Thymus (tissue), 11 donors: Measurements from ENCODE around the gene NCOA1. TPM values are rescaled to one million over a fixed set of nuclear protein-coding genes. Genes with fewer than 3 reads are reported as not detected.
"Not testable (repeated sequence)": the region's sequence is repeated elsewhere in the genome, so short reads cannot be mapped to it uniquely, and the experiment has no call there.

ENCODE experiments used
- DNase-seq, 9 donors: peaks; one replicate each; pipeline ENCODE4 v3.0.0-alpha.2; 2013; ENCODE audit warnings: low spot score in 9 of 9, low read depth in 6 of 9, missing footprints in 1 of 9
- H3K27ac ChIP-seq, 2 donors: one replicate each; pipeline ENCODE4 v1.5.1; 2013; ENCODE audit warnings: control low read depth in 1 of 2, low read depth in 1 of 2, low read length in 1 of 2, mild to moderate bottlenecking in 1 of 2, moderate library complexity in 1 of 2
- H3K27me3 ChIP-seq, 2 donors: one replicate each; pipeline ENCODE4 v1.5.1; 2013; ENCODE audit warnings: low read length in 1 of 2; ENCODE audit not compliant: control insufficient read depth in 2 of 2, insufficient read depth in 1 of 2
- H3K36me3 ChIP-seq, 2 donors: one replicate each; pipeline ENCODE4 v1.5.1; 2013; ENCODE audit warnings: low read length in 1 of 2, mild to moderate bottlenecking in 1 of 2, moderate library complexity in 1 of 2; ENCODE audit not compliant: control insufficient read depth in 2 of 2, insufficient read depth in 2 of 2
- H3K4me1 ChIP-seq, 2 donors: one replicate each; pipeline ENCODE4 v1.5.1; 2013; ENCODE audit warnings: low read length in 2 of 2; ENCODE audit not compliant: control insufficient read depth in 2 of 2, insufficient read depth in 2 of 2
- H3K4me3 ChIP-seq, 2 donors: one replicate each; pipeline ENCODE4 v1.5.1; 2013; ENCODE audit warnings: low read length in 2 of 2, control low read depth in 1 of 2, mild to moderate bottlenecking in 1 of 2
- H3K9me3 ChIP-seq, 2 donors: one replicate each; pipeline ENCODE4 v1.5.1; 2013; ENCODE audit warnings: low read length in 1 of 2, mild to moderate bottlenecking in 1 of 2; ENCODE audit not compliant: control insufficient read depth in 2 of 2, insufficient read depth in 1 of 2
- WGBS: extraction: QIAGEN DNeasy Blood & Tissue Kit; methylation state at CpG from one replicate; pipeline ENCODE4 v1.1.7; 2013; 5-methylcytosine and 5-hydroxymethylcytosine counted together
- polyA plus RNA-seq: library from polyadenylated mRNA; stranded (reverse); fragments of 200-250 nt; gene quantifications from one replicate; pipeline ENCODE4 v1.2.3, GENCODE V29; 2013
- total RNA-seq: library from RNA; stranded (reverse); fragments of 120-200 nt; gene quantifications from one replicate; pipeline ENCODE4 v1.2.4, GENCODE V29; 2013
- donor health status: healthy.

NCOA1 gene
- total and polyA plus RNA-seq, 2 donors: 12.4 to 22.3 TPM

GRCh38 chr2:24533574-24533973 lies 42.5 kb downstream of the NCOA1 start:
- WGBS: 98% methylated on average over 3 of the region's 3 CpGs
- H3K9me3 ChIP-seq: peaks cover 3 to 13% of the 10 kb centered on the region in 2 donors

GRCh38 chr2:24538720-24539119 lies 47.7 kb downstream of the NCOA1 start:
- 95% methylated on average over 4 of the region's 4 CpGs for WGBS
- Histone ChIP-seq H3K27me3 (no peaks in the 10 kb centered on the region), H3K9me3 (peaks cover 0 to 5% of the 10 kb centered on the region in 2 donors), H3K36me3 (no peaks in the 10 kb centered on the region), H3K4me1 (no peaks in the 10 kb centered on the region), H3K27ac (no peak overlapping the region), H3K4me3 (no peak overlapping the region)
- no peak for DNase-seq

More at GRCh38 chr2:24533574-24533973, 42.5 kb downstream of the NCOA1 start:
- not testable (repeated sequence) for DNase-seq, H3K4me3 ChIP-seq, H3K36me3 ChIP-seq, H3K4me1 ChIP-seq, H3K27ac ChIP-seq, H3K27me3 ChIP-seq

GRCh38 chr2:24539258-24539657 lies 48.2 kb downstream of the NCOA1 start:
- Histone ChIP-seq H3K9me3 (peaks cover 0 to 5% of the 10 kb centered on the region in 2 donors), H3K27me3 (no peaks in the 10 kb centered on the region), H3K36me3 (no peaks in the 10 kb centered on the region), H3K27ac (no peak overlapping the region), H3K4me1 (no peaks in the 10 kb centered on the region), H3K4me3 (no peak overlapping the region)
- DNase-seq: no peak
- WGBS: 98% methylated on average over 1 of the region's 1 CpG

GRCh38 chr2:24540011-24540477 lies 49.0 kb downstream of the NCOA1 start:
- H3K27me3 ChIP-seq: no peaks in the 10 kb centered on the region
- no peaks in the 10 kb centered on the region for H3K36me3 ChIP-seq
- H3K4me3 ChIP-seq: no peak overlapping the region
- H3K4me1 ChIP-seq: no peaks in the 10 kb centered on the region
- H3K27ac ChIP-seq: no peak overlapping the region
- H3K9me3 ChIP-seq: peaks cover 0 to 11% of the 10 kb centered on the region in 2 donors
- WGBS: 97% methylated on average over 2 of the region's 2 CpGs
- no peak for DNase-seq

- Histone ChIP-seq H3K27ac (no peak overlapping the region), H3K36me3 (no peaks in the 10 kb centered on the region), H3K4me1 (no peaks in the 10 kb centered on the region), H3K27me3 (no peaks in the 10 kb centered on the region), H3K4me3 (no peak overlapping the region), H3K9me3 (peaks cover 0 to 13% of the 10 kb centered on the region in 2 donors)
- no peak for DNase-seq
Observed at GRCh38 chr2:24541621-24542020, 50.6 kb downstream of the NCOA1 start.

- no peak overlapping the region for H3K4me3 ChIP-seq
- no peak overlapping the region for H3K27ac ChIP-seq
- H3K27me3 ChIP-seq: no peaks in the 10 kb centered on the region
- H3K36me3 ChIP-seq: no peaks in the 10 kb centered on the region
- peaks cover 0 to 13% of the 10 kb centered on the region in 2 donors for H3K9me3 ChIP-seq
- DNase-seq: no peak
- 99% methylated on average over 3 of the region's 3 CpGs for WGBS
- no peaks in the 10 kb centered on the region for H3K4me1 ChIP-seq
Observed at GRCh38 chr2:24542269-24542872, 51.3 kb downstream of the NCOA1 start.

- Histone ChIP-seq H3K4me1 (no peaks in the 10 kb centered on the region), H3K27me3 (no peaks in the 10 kb centered on the region), H3K36me3 (no peaks in the 10 kb centered on the region), H3K27ac (no peak overlapping the region), H3K9me3 (peaks cover 0 to 16% of the 10 kb centered on the region in 2 donors), H3K4me3 (no peak overlapping the region)
- DNase-seq: no peak
- 97% methylated on average over 2 of the region's 2 CpGs for WGBS
Observed at GRCh38 chr2:24543252-24543651, 52.2 kb downstream of the NCOA1 start.

GRCh38 chr2:24544456-24545115 lies 53.5 kb downstream of the NCOA1 start:
- Histone ChIP-seq H3K36me3 (no peaks in the 10 kb centered on the region), H3K9me3 (peaks cover 0 to 20% of the 10 kb centered on the region in 2 donors), H3K4me3 (no peak overlapping the region), H3K27me3 (no peaks in the 10 kb centered on the region), H3K4me1 (no peaks in the 10 kb centered on the region), H3K27ac (no peak overlapping the region)
- no peak for DNase-seq
- WGBS: 98% methylated on average over 1 of the region's 1 CpG

- no peaks in the 10 kb centered on the region for H3K27me3 ChIP-seq
- WGBS: 97% methylated on average over 1 of the region's 1 CpG
- H3K36me3 ChIP-seq: no peaks in the 10 kb centered on the region
- H3K9me3 ChIP-seq: peaks cover 0 to 20% of the 10 kb centered on the region in 2 donors
- DNase-seq: no peak
- no peak overlapping the region for H3K4me3 ChIP-seq
- H3K27ac ChIP-seq: no peak overlapping the region
- no peaks in the 10 kb centered on the region for H3K4me1 ChIP-seq
Observed at GRCh38 chr2:24546669-24547068, 55.6 kb downstream of the NCOA1 start.
